ENCODE results near the gene ADAD1.

GRCh38 chr4:122341886-122342285, 36.9 kb upstream of the ADAD1 start:
- TF ChIP-seq, protein P1, sequence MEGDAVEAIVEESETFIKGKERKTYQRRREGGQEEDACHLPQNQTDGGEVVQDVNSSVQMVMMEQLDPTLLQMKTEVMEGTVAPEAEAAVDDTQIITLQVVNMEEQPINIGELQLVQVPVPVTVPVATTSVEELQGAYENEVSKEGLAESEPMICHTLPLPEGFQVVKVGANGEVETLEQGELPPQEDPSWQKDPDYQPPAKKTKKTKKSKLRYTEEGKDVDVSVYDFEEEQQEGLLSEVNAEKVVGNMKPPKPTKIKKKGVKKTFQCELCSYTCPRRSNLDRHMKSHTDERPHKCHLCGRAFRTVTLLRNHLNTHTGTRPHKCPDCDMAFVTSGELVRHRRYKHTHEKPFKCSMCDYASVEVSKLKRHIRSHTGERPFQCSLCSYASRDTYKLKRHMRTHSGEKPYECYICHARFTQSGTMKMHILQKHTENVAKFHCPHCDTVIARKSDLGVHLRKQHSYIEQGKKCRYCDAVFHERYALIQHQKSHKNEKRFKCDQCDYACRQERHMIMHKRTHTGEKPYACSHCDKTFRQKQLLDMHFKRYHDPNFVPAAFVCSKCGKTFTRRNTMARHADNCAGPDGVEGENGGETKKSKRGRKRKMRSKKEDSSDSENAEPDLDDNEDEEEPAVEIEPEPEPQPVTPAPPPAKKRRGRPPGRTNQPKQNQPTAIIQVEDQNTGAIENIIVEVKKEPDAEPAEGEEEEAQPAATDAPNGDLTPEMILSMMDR (IDR thresholded peaks at IDR 0.05; ENCODE audit: low read length), result no peak
- no peak for TF ChIP-seq EZH2 (IDR thresholded peaks at IDR 0.05; ENCODE audit: borderline replicate concordance, low read length)
